GM23248 (cell line): Measurements from ENCODE around the gene LCN15.

Experiments used
- EZH2 ChIP-seq: fragments of 200-600 bp; sonication (generic); IDR thresholded peaks from 2 replicates; pipeline ENCODE4 v1.6.1; 2018; ENCODE audit warnings: antibody characterized with exemption, mild to moderate bottlenecking; ENCODE audit not compliant: insufficient read depth, poor library complexity, severe bottlenecking
- EZH2phosphoT487 ChIP-seq: fragments of 200-600 bp; sonication (generic); IDR thresholded peaks from 2 replicates; pipeline ENCODE4 v1.6.1; 2018; ENCODE audit warnings: antibody characterized with exemption, moderate library complexity, mild to moderate bottlenecking, low read depth; ENCODE audit not compliant: insufficient read depth

DNA sequence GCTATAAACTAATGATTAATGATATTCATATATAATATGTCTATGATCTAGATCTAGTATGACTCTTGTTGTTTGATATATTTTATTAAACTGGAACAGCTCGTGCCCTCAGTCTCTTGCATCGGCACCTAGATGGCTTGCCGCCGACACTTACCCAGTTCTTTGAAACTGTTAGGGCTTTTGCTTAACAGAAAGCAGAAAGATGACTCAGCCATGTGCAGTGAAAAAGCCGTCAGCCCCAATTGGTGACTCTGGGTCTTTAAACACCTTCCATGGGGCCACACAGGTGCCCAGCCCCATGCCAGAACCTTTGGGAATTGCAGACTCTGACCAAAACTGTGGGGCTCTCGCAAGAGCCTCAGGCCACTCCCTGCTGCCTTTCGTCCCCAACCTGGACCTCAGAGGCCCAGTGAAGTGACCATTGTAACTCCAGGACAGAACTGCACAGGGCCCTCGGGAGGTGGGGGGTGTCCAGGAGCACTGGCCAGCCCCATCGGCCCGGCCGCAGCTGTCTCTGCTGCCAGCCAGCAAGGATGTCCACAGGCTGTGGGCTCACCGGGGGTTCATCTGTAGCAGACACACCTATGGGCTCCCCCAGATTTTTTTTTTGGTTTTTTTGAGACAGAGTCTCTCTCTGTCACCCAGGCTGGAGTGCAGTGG is 29.4 kb downstream of the LCN15 start:
- TF ChIP-seq EZH2 = no peak
- TF ChIP-seq EZH2phosphoT487 = no peak
